ENCODE data around the gene TMEM120A.

The TMEM120A gene

GRCh38 chr7:75945297-75946168 lies 48.9 kb downstream of the TMEM120A start:
- no peak overlapping the region for H3K27ac ChIP-seq
- no peak for TF ChIP-seq CTCF (IDR thresholded peaks at IDR 0.05)
- DNase-seq (ENCODE audit: low spot score) = no peak
- H3K4me3 ChIP-seq = no peak overlapping the region

GRCh38 chr7:75944507-75944906 lies 49.9 kb downstream of the TMEM120A start:
- no peak overlapping the region for H3K4me3 ChIP-seq
- H3K27ac ChIP-seq = no peak overlapping the region
- no peak for DNase-seq (ENCODE audit: low spot score)
- TF ChIP-seq CTCF (IDR thresholded peaks at IDR 0.05) = no peak

- no peak for DNase-seq (ENCODE audit: low spot score)
- no peak overlapping the region for H3K27ac ChIP-seq
- no peak overlapping the region for H3K4me3 ChIP-seq
- no peak for TF ChIP-seq CTCF (IDR thresholded peaks at IDR 0.05)
Observed at GRCh38 chr7:75943864-75944263, 50.5 kb downstream of the TMEM120A start.

- TF ChIP-seq CTCF (IDR thresholded peaks at IDR 0.05) = no peak
- H3K4me3 ChIP-seq = no peak overlapping the region
- peak overlapping the region in 1 of 2 donors; percentile 38 for H3K27ac ChIP-seq
- no peak for DNase-seq (ENCODE audit: low spot score)
Observed at GRCh38 chr7:75938921-75939320, 55.5 kb downstream of the TMEM120A start.

GRCh38 chr7:75937958-75938786 lies 56.2 kb downstream of the TMEM120A start:
- DNase-seq (ENCODE audit: low spot score) = peak; percentile 78
- Histone ChIP-seq H3K4me3 (no peak overlapping the region), H3K27ac (peak overlapping the region; percentile 38 to 49)
- no peak for TF ChIP-seq CTCF (IDR thresholded peaks at IDR 0.05)
